Measurements from ENCODE around the gene ALLC. TPM values are rescaled to one million over a fixed set of nuclear protein-coding genes. Genes with fewer than 3 reads are reported as not detected.

ALLC gene
- total RNA-seq, 1 donor: under 0.01 TPM

- no peak for DNase-seq (ENCODE audit: low read depth)
- H3K4me3 ChIP-seq (ENCODE audit: low read depth, low read length): no peak overlapping the region
- no peak for TF ChIP-seq CTCF (IDR thresholded peaks at IDR 0.05; ENCODE audit: insufficient read depth, low read depth, low read length)
These were observed 83.4 kb downstream of the ALLC start for GRCh38 chr2:3741396-3741795.

- no peak for TF ChIP-seq CTCF (IDR thresholded peaks at IDR 0.05; ENCODE audit: insufficient read depth, low read depth, low read length)
- DNase-seq (ENCODE audit: low read depth): no peak
- no peak overlapping the region for H3K4me3 ChIP-seq (ENCODE audit: low read depth, low read length)
These were observed 84.0 kb downstream of the ALLC start for GRCh38 chr2:3741867-3742602.

- no peak for DNase-seq (ENCODE audit: low read depth)
- TF ChIP-seq CTCF (IDR thresholded peaks at IDR 0.05; ENCODE audit: insufficient read depth, low read depth, low read length): no peak
These were observed 84.9 kb downstream of the ALLC start for GRCh38 chr2:3742743-3743508.

GRCh38 chr2:3743951-3744555 is 86.1 kb downstream of the ALLC start:
- no peak overlapping the region for H3K4me3 ChIP-seq (ENCODE audit: low read depth, low read length)
- DNase-seq (ENCODE audit: low read depth): no peak
- no peak for TF ChIP-seq CTCF (IDR thresholded peaks at IDR 0.05; ENCODE audit: insufficient read depth, low read depth, low read length)

More at GRCh38 chr2:3742743-3743508, 84.9 kb downstream of the ALLC start:
- H3K4me3 ChIP-seq (ENCODE audit: low read depth, low read length): no peak overlapping the region

GRCh38 chr2:3745920-3746319 is 87.9 kb downstream of the ALLC start:
- no peak overlapping the region for H3K4me3 ChIP-seq (ENCODE audit: low read depth, low read length)
- no peak for TF ChIP-seq CTCF (IDR thresholded peaks at IDR 0.05; ENCODE audit: insufficient read depth, low read depth, low read length)
- DNase-seq (ENCODE audit: low read depth): no peak

- H3K4me3 ChIP-seq (ENCODE audit: low read depth, low read length): no peak overlapping the region
- DNase-seq (ENCODE audit: low read depth): no peak
- no peak for TF ChIP-seq CTCF (IDR thresholded peaks at IDR 0.05; ENCODE audit: insufficient read depth, low read depth, low read length)
These were observed 89.1 kb downstream of the ALLC start for GRCh38 chr2:3747032-3747654.
